ENCODE measurements around the gene CDK14.
"Not testable (repeated sequence)": the region's sequence is repeated elsewhere in the genome, so short reads cannot be mapped to it uniquely, and the experiment has no call there.

The CDK14 gene

DNA sequence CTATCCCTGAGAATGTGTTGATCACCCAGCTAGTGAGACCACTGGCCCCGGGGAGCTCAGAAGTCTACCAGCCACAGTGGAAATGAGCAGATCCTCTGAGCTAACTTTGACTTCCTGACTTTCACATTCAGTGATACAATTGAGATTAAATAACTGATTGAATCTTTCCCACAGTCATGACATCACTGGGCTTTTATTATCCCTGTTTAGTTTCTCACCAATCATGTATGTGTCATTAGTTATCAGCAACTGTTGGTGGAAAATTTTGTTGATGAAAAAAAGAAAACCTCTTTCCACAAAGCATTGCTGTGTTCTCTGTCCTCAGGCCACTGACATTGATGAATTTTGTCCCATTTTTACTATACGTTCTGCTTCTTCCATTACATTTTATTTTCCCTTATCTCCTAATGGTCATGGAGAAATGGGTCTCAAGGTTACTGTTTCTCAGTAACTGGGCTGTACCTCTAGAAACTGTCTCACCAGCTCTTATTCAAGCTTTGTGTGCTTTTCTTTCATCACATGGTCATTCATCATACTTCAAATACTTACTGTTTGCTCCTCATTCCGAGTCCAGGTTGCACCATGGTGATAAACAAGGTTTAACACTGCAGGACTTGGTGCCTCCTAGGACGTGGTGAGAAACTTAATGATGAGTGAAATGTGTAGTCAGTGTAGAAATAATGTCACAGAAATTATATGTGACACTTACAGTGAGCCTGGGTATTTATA, 304.7 kb downstream of the CDK14 start:
- DNase-seq (ENCODE audit: low read depth), result no peak

DNA sequence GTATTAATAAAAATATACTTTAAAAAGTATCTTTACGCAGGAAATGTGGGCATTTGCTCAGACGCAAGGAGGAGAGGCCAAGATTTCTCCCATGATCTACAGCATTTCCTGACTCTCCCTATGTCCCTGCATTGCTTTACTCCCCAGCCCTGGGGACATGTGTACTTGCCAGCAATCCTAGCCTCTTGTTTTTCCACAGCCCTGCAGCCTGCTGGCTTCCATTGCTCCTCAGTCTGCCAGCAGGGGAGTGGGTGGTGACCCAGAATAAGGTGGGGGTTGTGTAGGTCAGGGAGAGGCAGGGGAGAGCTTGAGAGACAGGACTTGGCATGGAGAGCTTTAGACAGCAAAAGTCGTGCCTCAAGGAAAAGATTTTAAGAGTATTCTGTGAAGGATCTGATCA, 307.7 kb downstream of the CDK14 start:
- DNase-seq (ENCODE audit: low read depth), result no peak

DNA sequence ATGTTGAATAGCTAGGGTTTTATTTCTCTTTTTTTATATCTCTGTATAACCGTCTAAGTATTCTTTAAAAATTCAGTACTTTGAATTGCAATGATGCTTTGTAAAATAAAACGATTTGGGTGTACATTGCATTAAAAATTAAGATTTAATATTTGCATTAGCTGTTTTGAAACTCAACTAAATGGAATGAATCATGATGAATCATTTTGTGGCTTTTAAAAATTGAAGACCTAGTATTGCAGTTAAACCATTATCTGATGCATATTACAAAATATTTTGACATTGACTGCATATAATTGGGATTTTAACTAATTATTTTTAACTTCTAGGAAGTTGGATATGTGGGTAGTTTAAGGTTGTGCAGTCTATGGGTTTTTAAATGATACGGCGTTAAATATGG, 314.0 kb downstream of the CDK14 start:
- DNase-seq (ENCODE audit: low read depth), result no peak

DNA sequence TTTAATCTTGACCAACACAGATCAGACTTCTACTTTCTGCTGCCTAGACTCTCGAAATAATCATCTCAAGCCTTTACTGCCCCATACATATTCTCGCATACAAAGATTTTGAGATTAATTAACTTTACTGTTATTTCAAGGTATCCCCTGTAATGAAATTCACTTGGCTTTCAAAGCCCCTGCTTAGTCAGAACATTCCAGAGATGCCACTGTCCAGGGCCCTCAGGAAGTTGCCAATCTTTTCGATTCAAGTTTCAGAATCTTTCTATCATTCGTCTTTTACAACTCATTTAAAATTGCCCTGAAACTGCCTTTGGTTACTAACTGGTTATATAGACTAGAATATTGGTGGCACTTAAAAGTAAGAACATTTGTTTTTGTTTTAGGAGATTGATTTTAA, 320.2 kb downstream of the CDK14 start:
- DNase-seq (ENCODE audit: low read depth), result no peak

DNA sequence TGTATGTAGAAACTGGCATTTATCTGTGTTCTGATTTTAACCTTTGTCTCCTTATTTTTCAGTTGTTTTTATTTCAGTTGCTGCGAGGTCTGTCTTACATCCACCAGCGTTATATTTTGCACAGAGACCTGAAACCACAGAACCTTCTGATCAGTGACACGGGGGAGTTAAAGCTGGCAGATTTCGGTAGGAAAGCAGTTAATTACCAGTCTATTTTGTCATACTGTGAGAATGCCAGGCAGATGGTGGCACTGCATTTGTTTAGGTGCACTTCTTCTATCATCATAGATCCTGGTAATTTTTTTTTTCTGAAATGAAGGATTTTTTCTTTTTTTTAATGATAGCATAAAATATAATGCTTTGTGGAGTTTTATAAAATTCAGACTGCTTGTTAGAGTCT, 321.4 kb downstream of the CDK14 start:
- DNase-seq (ENCODE audit: low read depth), result no peak

DNA sequence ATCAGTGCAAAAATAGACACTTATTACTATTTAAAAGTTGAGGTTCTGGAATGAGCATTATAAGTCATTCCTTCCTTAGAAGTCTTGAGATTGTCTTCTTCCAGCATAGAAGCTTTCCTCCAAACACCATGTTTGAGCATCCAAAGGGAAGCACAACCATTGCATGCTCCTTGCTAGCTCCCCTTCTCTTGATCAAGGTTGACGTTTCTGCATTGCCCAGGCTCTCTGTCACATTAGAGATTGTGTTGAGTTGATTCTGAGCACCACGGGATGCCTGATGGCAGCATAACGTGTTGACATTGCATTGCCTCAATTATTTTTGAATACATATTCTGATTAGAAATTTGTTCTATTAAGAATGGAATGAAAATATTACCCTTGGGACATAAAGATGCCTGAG, 322.2 kb downstream of the CDK14 start:
- no peak for DNase-seq (ENCODE audit: low read depth)

DNA sequence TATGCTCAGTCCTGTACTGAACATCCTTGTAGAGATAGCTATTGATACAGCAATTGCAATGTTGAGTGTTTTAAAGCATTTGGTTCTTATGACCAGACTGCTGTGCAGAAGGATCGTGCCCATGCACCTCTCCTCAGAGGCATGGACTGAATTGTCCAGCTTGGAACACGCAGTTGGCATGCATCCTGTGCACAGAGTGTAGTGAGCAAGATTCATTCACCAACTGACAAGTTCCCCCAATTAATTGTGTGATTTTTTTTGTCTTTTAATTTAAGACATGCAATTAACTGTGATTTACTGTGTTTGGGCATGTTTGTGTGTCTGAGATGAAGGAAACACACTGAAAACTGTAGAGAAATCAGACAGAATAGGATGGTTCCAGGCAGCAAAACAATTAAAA, 323.7 kb downstream of the CDK14 start:
- no peak for DNase-seq (ENCODE audit: low read depth)

DNA sequence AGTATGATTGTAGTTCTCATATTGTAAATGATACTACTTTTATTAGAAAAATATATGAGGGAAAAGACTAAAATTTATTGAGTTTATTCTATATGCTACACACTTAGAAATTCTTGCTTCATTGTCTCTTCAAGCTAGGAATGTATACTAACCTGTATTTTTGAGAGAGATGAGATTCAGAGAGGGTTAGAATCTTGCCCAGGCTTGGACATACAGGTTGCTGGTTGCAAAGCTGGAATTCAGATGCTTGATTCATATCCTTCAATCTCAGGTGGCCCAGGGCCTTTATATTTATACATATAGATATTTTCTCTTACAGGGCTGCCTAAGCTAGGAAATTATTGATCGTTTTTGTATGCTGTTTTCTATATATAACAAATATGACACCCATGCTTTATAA, 324.2 kb downstream of the CDK14 start:
- DNase-seq (ENCODE audit: low read depth), result no peak

DNA sequence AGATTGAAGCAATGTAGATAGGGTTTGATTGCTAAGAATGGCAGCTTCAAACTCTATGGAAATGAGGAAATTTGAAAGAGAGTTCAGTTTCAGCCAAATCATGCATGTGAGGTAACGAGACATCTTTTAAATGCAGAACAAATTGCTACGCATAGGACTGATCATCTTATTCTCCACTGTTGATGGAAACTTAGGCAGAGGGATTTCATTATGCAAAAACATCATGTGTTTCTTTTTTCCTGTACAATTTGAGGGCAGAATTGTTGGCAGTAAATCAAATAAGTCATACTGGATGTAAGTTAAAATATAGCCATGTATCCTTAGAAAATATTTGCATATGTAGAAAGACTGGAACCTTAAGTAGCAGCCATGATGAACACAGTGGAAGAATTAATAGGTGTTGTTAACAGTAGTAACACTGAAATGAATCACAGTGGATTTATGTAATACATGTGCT, 327.4 kb downstream of the CDK14 start:
- no peak for DNase-seq (ENCODE audit: low read depth)

DNA sequence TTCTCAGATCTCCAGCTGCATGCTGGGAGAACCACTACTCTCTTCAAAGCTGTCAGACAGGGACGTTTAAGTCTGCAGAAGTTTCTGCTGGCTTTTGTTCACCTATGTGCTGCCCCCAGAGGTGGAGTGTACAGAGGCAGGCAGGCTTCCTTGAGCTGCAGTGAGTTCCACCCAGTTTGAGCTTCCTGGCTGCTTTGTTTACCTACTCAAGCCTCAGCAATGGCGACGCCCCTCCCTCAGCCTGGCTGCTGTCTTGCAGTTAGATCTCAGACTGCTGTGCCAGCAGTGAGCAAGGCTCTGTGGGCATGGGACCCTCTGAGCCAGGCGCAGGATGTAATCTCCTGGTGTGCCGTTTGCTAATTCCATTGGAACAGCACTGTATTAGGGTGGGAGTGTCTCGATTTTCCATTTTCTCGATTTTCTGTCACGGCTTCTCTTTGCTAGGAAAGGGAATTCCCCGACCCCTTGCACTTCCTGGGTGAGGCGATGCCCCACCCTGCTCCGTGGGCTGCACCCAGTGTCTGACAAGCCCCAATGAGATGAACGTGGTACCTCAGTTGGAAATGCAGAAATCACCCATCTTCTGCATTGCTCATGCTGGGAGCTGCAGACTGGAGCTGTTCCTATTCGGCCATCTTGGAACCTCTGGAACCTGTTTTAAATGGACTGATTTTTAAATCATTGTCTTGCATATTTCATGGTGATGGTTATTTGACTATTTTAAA, 332.7 kb downstream of the CDK14 start:
- not testable (repeated sequence) for DNase-seq (ENCODE audit: low read depth)

DNA sequence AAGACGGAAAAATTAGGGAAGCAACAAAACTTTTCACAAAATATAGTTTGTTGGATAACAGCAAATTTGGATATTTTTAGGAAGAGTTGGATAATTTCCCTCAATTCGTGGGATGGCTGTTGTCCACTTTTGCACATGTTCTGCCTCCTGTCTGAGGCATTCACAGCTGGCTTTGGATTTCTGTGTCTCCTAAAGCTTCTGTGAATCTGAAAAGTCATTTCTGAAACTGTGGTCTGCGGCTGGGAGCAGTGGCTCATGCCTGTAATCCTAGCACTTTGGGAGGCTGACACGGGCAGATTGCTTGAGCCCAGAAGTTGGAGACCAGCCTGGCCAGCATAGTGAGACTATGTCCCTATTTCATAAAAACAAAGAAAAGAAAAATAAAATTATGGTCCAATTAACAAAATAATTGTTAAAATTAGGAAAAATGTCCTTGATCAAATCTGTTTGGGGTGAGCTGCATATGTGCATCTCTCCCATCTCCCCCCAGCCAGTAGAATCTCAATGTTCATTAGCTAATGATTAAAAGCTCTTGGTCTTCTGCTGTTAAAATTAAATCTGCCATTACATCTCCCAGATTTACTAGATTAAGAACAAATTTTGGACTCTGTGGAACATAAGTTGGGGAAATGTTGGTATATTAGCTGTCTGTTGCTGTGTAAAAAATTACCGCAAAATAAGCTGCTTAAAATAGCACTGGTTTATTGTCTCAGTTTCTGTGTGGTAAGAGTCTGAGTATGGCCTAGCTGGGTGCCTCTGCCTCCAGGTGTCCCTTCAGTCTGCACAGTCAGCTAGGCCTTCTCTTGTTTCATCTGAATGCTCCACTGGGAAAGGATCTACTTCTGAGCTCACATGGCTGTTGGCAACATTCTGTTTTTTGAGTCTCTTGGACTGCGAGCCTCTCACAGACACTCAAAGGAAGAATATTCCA, 336.1 kb downstream of the CDK14 start:
- DNase-seq (ENCODE audit: low read depth), result no peak

DNA sequence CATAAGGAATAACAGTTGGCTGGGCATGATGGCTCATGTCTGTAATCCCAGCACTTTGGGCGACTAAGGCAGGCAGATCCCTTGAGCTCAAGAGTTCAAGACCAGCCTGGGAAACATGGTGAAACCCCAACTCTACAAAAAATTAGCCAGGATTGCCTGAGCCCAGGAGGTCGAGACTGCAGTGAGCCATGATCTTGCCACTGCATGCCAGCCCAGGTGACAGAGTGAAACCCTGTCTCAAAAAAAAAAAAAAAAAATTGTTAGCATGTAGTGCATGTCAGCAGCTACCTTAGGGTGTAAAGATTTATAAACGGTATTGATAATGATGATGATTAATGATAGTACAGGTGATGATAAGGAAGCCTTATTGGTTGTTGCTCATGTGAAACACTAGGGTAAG, 336.9 kb downstream of the CDK14 start:
- no peak for DNase-seq (ENCODE audit: low read depth)

DNA sequence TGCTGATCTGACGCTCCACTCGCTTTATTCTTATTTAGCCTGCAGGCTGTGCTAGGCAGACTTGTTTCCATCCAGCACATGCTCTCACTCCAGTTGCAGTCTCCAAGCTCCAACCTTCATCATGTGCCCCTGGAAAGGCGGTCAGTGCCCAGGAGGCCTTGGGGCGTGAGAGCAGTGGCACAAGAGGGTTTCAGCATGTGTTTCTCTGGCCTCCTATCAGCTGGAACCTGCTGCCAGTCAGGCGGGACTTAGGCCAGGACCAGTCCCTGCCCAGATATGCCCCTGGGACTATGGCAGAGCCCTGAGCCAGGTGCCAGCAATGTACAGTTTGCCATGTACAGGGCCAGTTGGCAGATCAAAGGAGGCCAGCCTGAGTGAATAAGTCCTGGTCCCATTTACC, 337.9 kb downstream of the CDK14 start:
- DNase-seq (ENCODE audit: low read depth), result no peak

DNA sequence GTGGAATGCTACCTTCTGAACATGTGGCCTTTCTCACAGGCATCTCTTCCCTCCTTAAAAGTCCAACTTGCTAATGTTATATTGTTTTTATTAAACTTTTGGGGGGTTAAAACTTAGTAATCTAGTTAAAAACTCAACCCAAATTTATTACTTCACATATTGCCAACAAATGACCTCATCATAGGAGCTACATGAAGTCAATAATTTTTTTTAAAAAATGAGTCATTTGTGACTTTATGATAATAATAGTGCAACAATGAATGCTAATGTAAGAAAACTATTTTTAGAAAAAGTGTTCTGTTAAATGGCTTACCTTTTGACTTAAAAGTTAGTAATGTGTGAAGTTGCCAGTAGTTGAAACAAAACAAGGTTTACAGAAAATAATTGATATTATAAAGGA, 342.2 kb downstream of the CDK14 start:
- DNase-seq (ENCODE audit: low read depth), result no peak

DNA sequence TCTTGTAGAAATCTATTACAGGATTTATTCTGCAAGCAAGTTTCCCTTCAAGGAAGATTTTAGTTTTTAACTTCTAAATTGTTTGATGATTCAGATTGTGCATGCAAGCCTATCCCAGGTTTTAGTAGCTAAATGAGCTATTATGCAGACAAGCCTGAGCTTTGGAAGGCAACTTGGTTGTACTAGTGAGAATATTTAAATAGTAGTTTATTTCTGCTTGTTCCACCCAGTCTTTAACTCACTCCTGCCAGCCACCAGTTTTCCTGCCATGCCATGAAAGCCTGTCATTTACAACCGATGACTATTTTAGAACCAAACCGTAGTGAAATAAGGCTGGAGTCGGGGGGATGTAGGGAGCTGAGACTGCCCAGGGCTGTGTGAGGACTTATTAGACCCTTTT, 343.5 kb downstream of the CDK14 start:
- DNase-seq (ENCODE audit: low read depth), result no peak

DNA sequence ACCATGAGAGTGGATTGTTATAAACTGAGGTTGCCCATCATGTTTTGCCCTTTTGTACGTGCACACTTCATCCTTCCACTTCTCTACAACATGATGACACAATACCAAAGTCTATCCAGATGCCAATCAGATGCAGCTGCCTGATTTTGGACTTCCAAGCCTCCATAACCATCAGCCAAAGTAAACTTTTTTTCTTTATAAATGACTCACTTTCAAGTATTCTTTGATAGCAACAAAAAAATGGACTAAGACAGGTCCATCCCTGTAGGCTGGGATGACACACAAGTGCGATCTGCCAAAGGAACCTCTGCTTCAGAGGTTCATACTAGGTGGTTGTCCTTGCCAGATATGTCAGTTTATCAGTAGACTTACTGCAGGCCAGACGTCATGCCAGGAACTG, 347.9 kb downstream of the CDK14 start:
- no peak for DNase-seq (ENCODE audit: low read depth)

DNA sequence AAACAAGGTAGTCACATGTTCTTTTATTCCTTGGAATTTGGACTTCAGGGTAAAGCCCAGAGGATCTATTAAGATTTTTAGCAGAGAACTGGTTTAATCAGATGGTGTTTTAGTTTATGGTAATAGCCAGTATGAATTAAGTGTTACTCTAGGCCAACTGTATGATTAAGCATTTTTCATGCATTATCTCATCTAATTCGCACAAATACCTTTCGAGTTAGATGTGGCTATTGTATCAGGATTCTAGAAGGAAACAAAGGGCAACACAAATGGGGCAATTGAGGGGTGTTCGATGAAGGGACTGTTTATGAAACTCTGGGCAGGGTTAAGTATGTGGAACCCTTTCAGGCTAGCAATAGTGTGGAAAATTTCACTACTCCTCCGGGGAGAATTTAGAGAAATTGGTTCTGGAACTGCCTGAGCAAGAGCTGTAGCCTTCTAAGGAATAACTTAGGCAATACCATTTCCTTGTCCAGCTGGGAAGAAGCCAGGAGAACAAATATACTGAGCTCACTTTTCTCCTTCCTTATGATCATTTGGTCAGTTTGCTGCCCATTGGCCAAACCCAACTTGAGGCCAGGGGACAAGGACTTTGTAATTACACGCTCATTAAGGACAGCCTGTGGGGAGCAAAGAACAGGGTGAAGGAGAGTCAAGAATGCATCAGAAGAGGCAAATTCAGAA, 349.1 kb downstream of the CDK14 start:
- DNase-seq (ENCODE audit: low read depth), result no peak

DNA sequence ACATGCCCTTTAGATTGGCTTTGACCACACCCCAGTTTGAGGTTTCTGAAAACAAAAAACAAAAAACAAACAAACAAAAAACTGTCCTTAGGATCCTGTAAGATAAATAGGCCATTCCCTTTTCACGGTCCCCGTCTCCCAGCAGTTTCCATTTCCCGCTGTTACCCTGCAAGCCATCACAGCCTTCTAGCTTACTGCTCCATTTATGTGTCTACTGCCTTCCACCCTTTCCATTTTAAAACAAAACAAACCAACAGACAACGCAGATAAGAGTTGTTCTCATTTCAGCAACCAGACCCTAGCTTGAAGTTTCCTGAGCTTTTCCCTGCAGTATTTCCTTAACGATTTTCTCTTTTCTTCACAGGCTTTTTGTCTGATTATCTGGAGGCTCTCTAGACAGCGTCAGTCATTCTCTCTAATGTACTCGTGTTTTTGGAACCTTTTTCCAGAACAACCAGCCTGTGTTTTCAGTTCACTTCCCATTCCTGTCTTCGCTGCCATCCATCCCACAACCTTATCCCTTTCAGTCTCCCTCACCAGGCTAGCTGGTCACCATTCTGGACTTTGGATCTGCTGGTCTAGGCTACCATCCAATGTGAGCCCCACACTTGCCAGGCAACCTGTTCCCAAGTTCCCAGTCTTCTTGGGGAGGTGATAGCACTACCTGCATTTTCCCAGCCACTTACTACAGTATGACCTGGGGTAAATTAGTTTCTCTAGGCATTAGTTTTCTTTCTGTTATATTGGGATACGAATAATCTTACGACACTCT, 350.8 kb downstream of the CDK14 start:
- no peak for DNase-seq (ENCODE audit: low read depth)

DNA sequence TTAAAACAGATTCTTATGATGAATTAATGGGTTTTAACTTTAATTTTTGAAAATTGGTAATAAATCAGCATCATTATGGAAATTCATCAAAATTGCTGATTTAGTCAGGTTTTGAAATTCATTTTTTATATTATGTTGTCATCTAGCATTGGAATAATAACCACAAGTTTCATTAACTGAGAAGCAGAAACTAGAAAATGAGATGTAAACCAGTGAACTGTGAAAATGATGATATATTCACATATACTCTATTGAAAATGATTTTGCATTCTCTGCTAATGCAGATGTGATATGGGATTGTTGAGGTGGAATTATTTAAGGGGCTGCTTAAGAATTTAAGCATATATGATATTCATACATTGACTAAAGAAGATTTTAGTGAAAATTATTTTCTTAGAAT, 352.0 kb downstream of the CDK14 start:
- no peak for DNase-seq (ENCODE audit: low read depth)

DNA sequence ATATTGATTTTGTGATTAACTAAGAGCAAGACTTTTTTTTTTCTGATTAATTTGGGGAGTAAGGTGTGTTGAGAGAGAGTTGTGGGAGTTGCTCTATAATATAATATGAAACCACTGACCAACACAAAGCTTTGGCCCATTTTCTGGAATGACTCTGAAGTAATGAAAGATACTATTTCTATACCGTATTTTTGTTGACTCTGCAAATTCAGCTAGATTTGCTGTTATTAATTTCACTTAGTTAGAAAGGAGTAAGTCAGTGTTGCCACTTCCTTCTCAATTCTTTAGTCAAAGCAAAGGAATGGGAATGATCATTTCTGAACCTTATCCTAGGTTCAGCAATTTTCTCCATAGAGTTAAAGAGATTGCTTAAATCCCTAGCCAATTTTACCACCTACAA, 355.1 kb downstream of the CDK14 start:
- no peak for DNase-seq (ENCODE audit: low read depth)

Data from stimulated activated CD8-positive, alpha-beta memory T cell treated with anti-CD3 and anti-CD28 coated beads, Interleukin-7, amount 100 ng/mL, for 24 hours (primary cell).